Panc1 (cell line): ENCODE data around the gene GABRG3.

ENCODE experiments used
- POLR2AphosphoS5 ChIP-seq: IDR thresholded peaks from 2 replicates; pipeline ENCODE4 v1.6.1; 2012; ENCODE audit warnings: mild to moderate bottlenecking, low read depth, low read length, moderate library complexity
- TF ChIP-seq, protein P1 (sequence below): fragments of 450-650 bp; IDR thresholded peaks from 2 replicates; pipeline ENCODE4 v1.5.1; 2017; ENCODE audit warnings: mild to moderate bottlenecking
- TF ChIP-seq, protein P2 (sequence below), 2 experiments: IDR thresholded peaks; 2 replicates each; pipeline ENCODE4 v1.6.1; 2011 to 2012; ENCODE audit warnings: low read depth in 2 of 2, control low read depth in 1 of 2, low read length in 1 of 2, mild to moderate bottlenecking in 1 of 2, moderate library complexity in 1 of 2; ENCODE audit not compliant: insufficient read depth in 1 of 2

DNA sequence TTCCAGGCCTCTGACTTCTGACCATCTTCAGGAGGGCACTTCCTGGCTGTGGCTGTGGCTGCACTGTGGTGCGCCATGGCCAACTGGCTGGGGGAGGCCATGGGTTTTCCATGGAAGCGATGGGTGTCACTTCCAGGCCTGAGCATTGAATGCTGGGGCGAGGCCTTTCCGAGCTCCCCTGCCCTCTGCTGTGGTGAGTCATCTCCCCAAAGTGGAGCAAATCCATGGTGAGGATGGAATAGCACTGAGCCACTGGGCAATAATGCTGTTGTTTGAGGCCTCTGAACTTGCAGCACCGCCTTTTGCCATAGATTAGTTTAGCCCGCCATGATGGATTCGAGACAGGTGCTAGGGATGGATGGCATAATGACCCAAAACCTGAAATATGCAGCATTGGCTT is 155.5 kb downstream of the GABRG3 start:
- TF ChIP-seq, protein P1, sequence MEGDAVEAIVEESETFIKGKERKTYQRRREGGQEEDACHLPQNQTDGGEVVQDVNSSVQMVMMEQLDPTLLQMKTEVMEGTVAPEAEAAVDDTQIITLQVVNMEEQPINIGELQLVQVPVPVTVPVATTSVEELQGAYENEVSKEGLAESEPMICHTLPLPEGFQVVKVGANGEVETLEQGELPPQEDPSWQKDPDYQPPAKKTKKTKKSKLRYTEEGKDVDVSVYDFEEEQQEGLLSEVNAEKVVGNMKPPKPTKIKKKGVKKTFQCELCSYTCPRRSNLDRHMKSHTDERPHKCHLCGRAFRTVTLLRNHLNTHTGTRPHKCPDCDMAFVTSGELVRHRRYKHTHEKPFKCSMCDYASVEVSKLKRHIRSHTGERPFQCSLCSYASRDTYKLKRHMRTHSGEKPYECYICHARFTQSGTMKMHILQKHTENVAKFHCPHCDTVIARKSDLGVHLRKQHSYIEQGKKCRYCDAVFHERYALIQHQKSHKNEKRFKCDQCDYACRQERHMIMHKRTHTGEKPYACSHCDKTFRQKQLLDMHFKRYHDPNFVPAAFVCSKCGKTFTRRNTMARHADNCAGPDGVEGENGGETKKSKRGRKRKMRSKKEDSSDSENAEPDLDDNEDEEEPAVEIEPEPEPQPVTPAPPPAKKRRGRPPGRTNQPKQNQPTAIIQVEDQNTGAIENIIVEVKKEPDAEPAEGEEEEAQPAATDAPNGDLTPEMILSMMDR, result no peak
- TF ChIP-seq, protein P2, sequence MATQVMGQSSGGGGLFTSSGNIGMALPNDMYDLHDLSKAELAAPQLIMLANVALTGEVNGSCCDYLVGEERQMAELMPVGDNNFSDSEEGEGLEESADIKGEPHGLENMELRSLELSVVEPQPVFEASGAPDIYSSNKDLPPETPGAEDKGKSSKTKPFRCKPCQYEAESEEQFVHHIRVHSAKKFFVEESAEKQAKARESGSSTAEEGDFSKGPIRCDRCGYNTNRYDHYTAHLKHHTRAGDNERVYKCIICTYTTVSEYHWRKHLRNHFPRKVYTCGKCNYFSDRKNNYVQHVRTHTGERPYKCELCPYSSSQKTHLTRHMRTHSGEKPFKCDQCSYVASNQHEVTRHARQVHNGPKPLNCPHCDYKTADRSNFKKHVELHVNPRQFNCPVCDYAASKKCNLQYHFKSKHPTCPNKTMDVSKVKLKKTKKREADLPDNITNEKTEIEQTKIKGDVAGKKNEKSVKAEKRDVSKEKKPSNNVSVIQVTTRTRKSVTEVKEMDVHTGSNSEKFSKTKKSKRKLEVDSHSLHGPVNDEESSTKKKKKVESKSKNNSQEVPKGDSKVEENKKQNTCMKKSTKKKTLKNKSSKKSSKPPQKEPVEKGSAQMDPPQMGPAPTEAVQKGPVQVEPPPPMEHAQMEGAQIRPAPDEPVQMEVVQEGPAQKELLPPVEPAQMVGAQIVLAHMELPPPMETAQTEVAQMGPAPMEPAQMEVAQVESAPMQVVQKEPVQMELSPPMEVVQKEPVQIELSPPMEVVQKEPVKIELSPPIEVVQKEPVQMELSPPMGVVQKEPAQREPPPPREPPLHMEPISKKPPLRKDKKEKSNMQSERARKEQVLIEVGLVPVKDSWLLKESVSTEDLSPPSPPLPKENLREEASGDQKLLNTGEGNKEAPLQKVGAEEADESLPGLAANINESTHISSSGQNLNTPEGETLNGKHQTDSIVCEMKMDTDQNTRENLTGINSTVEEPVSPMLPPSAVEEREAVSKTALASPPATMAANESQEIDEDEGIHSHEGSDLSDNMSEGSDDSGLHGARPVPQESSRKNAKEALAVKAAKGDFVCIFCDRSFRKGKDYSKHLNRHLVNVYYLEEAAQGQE (IDR thresholded peaks at IDR 0.05; ENCODE audit: insufficient read depth in 1 of 2, low read depth in 2 of 2, low read length in 1 of 2), result no peak
- TF ChIP-seq POLR2AphosphoS5, result no peak
